C4-2B (cell line): ENCODE measurements around the gene TMEM51.

Source experiments
- ZFX ChIP-seq: fragments of 450-650 bp; IDR thresholded peaks from 2 replicates; pipeline ENCODE4 v1.6.1; 2017
- TF ChIP-seq, protein P1 (sequence below): fragments of 450-650 bp; conservative IDR thresholded peaks from 2 replicates; pipeline ENCODE4 v1.5.1; 2017; ENCODE audit warnings: mild to moderate bottlenecking

GRCh38 chr1:15148475-15148874, 5.1 kb upstream of the TMEM51 start:
- TF ChIP-seq, protein P1, sequence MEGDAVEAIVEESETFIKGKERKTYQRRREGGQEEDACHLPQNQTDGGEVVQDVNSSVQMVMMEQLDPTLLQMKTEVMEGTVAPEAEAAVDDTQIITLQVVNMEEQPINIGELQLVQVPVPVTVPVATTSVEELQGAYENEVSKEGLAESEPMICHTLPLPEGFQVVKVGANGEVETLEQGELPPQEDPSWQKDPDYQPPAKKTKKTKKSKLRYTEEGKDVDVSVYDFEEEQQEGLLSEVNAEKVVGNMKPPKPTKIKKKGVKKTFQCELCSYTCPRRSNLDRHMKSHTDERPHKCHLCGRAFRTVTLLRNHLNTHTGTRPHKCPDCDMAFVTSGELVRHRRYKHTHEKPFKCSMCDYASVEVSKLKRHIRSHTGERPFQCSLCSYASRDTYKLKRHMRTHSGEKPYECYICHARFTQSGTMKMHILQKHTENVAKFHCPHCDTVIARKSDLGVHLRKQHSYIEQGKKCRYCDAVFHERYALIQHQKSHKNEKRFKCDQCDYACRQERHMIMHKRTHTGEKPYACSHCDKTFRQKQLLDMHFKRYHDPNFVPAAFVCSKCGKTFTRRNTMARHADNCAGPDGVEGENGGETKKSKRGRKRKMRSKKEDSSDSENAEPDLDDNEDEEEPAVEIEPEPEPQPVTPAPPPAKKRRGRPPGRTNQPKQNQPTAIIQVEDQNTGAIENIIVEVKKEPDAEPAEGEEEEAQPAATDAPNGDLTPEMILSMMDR: no peak
- no peak for TF ChIP-seq ZFX
